ENCODE results near the gene CTDNEP1.
"Not testable (repeated sequence)": the region's sequence is repeated elsewhere in the genome, so short reads cannot be mapped to it uniquely, and the experiment has no call there.

CTDNEP1 gene

GRCh38 chr17:7249214-7249613 is 2.3 kb downstream of the CTDNEP1 start:
- no peak for DNase-seq (ENCODE audit: low read depth in 4 of 4, low spot score in 1 of 4)

DNA sequence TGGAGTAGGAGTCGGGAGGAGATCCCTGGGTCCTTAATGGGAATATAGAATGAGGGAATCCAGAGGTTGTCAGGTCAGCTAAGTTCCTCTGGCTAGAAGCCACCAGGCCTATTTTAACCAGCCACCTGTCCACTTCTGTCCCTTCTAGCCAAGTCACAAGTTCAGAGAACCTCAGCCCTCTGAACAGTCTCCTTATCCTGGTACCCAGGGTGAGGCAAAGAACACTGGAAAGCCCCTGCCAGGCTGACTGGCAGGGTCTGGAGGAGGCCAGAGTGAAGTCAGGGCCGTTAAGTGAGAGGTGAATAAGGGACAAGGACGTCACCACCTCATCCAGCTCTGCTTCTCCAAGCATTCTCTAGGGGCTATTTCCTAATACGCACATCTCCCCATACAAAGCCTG is 2.7 kb downstream of the CTDNEP1 start:
- no peak for DNase-seq (ENCODE audit: low read depth in 4 of 4, low spot score in 1 of 4)

DNA sequence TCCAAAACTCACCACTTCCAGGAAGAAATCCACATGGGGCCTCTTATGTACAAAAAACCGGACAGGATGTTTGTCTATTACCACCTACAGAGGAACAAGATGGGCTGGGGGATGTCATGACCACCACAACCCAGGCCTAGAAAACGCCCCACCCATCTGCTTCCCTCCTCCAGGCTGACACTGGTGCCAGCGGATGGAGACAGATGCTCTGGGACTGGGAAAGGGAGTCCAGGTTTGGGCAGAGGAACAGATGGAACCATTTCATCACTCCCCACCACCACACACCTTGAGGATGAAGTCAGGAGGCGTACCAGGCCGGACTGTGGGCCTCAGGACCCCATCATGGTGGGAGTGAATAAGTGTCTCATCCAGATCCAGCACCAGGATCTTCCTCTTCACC is 4.8 kb downstream of the CTDNEP1 start:
- DNase-seq (ENCODE audit: low read depth in 4 of 4, low spot score in 1 of 4): no peak

- DNase-seq (ENCODE audit: low read depth in 4 of 4, low spot score in 1 of 4): not testable (repeated sequence)
Observed at GRCh38 chr17:7243838-7244237, 7.7 kb downstream of the CTDNEP1 start.

GRCh38 chr17:7243453-7243729 is 8.1 kb downstream of the CTDNEP1 start:
- no peak for DNase-seq (ENCODE audit: low read depth in 4 of 4, low spot score in 1 of 4)

DNA sequence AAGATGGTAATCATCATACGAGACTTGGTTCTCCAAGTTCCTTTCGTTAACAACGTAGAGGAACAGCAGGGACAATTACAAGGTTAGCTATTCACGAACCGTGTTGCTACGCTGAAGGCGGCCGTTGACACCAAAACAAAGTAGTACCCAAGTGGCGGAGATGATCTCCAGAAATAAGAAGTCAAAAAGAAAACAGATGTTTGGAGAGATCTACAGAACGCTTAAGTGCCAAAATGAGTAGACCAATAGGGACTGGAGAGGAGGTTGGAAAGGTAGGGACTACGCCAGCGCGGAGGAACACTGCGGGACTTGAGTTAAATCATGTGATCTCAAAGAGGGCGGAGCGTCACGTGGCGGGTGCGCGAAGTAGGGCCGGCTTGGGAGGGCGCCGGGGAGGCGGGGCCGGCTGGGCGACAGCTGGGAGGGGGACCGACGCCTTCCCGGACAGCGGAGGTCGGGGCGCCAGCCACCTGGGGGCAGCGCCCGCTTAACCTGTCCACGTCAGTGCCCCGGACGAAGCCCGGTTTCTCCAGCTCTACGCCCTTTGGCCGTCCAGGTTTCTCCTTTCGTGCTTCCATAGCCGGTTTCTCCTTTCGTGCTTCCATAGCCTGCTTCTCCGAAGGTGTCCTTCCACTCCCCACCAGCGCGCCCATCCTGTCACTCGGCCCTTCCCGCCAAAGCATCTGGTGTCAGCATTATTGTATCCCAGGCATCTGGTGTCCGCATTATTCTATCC is 8.6 kb downstream of the CTDNEP1 start:
- peak; percentile 76 to 88 (median 82) for DNase-seq (ENCODE audit: low read depth in 4 of 4, low spot score in 1 of 4)

DNA sequence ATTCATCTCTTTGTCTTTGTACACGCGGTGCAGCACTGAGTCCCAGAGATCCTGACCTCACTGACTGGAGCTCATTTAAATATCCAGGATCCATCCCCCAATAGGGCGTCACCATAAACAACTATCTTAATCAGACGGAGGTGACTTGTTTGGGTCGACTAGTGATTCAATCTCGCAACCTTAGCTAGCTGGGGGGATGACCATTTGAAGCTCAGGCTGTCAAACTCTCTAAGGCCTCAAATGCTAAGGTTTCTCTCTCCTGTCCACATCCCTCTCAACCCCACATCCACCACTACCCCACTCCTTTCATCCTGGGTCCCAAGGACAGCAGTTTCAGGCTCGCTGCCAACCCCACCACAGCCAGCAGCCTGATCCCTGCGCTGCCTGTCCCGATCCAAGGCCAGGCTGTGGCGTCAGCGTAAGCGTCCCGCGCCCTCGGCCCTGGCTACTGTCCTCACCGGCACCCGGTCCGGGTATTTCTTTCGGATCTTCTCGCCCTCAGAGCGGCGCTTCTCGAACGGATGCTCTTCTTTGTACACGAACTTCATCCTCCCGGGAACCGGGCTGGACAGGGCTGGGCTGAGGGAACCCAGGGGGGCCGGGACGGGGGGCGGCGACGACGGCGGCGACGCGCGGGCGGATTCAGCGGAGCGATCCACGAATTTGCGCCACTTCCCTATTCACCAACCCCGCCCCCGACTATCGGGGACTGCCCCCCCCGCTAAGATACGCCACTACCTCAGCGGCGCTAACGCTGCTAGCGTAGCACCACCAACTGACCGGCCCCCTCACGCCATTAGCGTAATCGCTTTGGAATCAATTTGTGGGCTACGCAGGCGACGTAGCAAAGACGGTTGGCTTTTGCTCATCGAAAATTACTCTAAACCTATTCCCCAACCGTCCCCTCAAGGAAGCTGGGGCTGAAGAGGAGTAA is 9.5 kb downstream of the CTDNEP1 start, which contains the start of gene GABARAP:
TSS of gene GABARAP (minus strand) at position 667 of the 934 bp plus-strand sequence. CDS start at position 548, 119 bp downstream.
- peak; percentile 85 to 91 (median 88) for DNase-seq (ENCODE audit: low read depth in 4 of 4, low spot score in 1 of 4)

DNA sequence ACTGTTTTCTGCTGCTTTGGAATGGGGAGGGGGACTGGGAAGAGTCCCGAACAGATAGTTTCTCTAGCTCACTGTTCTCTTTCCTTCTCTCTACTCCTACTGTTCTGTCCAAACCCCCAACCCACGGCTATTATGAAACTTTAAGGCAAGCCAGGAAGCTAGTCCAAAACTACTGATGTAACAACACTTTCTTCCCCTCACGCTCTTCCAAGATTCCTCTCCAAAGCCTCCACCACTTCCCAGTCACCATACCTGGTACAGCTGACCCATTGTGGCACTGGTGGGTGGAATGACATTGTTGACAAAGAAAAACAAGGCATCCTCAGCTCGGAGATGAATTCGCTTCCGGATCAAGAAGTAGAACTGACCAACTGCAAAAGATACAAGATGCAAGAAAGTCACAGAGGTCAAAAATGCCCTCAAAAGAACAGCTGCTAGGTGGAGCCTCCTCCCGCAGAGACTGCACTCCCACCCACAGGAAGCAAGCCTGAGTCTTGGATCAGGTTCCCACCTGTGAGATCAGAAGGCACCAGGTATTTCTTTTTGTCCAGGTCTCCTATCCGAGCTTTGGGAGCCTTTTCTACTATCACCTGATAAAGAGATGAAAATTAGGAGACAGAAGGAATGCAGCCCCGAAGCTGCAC is 10.3 kb downstream of the CTDNEP1 start:
- DNase-seq (ENCODE audit: low read depth in 4 of 4, low spot score in 1 of 4): no peak

DNA sequence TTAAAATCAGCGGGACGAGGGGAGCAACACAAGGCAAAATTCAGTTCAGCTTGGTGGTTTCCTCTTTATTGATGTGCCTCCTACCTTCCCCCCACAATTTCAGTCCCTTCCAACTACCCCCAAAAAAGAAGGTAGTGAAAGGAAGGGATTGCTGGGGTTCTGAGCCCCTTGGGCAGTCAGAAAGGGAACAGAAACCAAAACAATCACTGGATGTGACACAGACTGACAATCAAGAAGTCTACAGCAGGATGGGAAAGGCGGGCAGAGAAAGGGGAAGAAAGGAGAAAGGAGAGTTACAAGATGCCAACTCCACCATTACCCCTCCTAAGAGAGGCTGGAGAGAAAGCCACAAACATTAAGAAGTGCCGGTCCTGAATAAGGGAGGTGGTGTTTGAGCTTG is 11.2 kb downstream of the CTDNEP1 start:
- no peak for DNase-seq (ENCODE audit: low read depth in 4 of 4, low spot score in 1 of 4)

GRCh38 chr17:7239091-7240027 is 12.2 kb downstream of the CTDNEP1 start, which contains the start of gene PHF23:
Gene PHF23, minus strand, starts transcription at chr17:7239457. Its CDS starts 178 bp downstream, at chr17:7239279.
- peak; percentile 83 to 97 (median 94) for DNase-seq (ENCODE audit: low read depth in 4 of 4, low spot score in 1 of 4)

DNA sequence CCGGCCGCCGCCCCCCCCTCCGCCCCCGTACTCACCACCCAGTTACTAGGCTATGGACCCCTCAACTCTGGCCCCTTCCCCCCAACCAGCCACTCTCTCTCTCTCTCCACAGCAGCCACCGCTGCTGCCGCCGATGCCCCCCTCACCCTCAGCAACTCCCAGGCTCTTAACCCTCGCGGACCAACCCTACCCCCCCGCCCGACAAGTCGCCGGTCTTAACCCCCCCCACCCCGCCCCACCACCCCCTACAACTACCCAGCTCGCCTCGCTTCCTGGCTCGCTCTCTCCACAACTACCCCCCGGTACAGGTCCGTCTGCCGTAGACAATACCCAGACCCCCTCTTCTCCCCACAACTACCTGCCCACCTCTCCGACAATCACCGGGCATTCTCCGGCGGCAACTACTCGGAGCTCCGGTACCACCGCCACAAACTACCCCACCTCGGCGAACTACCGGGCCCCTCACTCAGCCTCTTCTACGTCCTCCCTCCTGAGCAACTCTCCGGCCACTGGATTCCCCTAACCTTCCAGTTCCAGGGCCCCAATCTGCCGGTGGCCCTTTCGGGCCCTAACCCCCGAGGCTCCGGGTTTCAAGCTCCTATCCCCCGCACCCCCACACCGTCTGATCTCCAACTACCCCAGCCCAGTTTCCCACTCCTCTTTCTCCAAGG is 13.0 kb downstream of the CTDNEP1 start:
- no peak for DNase-seq (ENCODE audit: low read depth in 4 of 4, low spot score in 1 of 4)

- peak; percentile 69 to 87 (median 82) for DNase-seq (ENCODE audit: low read depth in 4 of 4, low spot score in 1 of 4)
Observed at GRCh38 chr17:7237761-7238419, 13.6 kb downstream of the CTDNEP1 start.

GRCh38 chr17:7237266-7237760 is 14.2 kb downstream of the CTDNEP1 start:
- DNase-seq (ENCODE audit: low read depth in 4 of 4, low spot score in 1 of 4): no peak

DNA sequence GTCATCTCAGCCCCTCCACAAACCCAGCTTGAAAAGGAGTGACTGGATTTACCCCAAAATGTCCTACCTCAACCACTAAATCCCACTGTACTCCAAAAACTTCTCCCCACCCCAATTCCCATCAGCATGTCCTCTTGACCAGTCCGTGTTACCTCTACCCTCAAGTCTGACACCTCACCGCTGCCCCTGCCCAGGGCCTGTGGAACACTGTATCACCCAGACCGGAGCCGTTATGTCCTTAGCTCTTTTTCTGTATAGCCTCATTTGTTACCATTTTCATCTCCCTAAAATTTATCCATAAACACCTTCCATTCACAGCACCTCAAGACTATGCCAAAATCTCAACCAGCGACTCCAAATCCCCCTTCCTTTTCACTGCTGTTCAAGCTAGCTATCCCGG is 14.7 kb downstream of the CTDNEP1 start:
- DNase-seq (ENCODE audit: low read depth in 4 of 4, low spot score in 1 of 4): no peak

GRCh38 chr17:7235693-7236665 is 15.6 kb downstream of the CTDNEP1 start:
- no peak for DNase-seq (ENCODE audit: low read depth in 4 of 4, low spot score in 1 of 4)

GRCh38 chr17:7234083-7234951 is 17.2 kb downstream of the CTDNEP1 start, which contains the start of gene DVL2:
Gene DVL2, minus strand, starts transcription at chr17:7234517. Its CDS starts 255 bp downstream, at chr17:7234262.
- peak; percentile 86 to 94 (median 88) for DNase-seq (ENCODE audit: low read depth in 4 of 4, low spot score in 1 of 4)

DNA sequence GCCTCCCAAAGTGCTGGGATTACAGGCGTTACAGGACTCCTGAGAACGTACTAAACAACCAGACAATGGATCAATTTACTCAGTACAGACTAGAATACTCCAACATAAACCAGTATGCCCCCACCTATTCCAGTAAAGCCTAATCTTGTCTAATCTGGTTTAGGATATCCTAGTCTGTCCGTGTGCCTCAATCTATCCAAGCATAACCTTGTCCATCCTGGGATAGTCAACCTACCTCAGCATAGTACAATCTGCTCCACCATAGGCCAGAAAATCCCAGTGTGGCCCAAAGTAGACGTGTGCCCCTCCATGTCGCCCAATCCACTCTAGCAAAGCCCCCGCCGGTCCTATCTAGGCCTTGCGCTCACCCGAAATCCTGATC is 17.8 kb downstream of the CTDNEP1 start:
- no peak for DNase-seq (ENCODE audit: low read depth in 4 of 4, low spot score in 1 of 4)
